ENCODE data around the gene SPAG5.

Gene SPAG5

GRCh38 chr17:28570716-28571360, 28.0 kb downstream of the SPAG5 start:
- peak; percentile 60 for DNase-seq

DNA sequence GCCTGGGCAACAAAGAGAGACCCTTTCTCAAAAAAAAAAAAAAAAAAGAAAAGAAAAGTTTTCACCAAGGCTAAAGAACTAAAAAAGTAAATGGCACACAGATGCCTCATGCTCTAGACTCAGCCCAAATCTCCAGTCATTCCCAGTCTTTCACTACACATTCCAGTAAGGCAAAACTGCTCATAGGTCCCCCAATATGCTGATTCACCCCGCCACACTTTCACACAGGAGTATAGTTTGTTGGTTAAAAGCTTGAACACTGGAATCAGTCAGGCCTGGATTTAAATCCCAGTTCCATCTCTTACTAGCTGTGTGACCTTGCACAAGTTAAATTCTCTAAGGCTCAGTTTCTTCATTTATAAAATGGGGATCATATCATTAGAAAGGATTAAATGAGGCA, 29.4 kb downstream of the SPAG5 start:
- no peak for DNase-seq

DNA sequence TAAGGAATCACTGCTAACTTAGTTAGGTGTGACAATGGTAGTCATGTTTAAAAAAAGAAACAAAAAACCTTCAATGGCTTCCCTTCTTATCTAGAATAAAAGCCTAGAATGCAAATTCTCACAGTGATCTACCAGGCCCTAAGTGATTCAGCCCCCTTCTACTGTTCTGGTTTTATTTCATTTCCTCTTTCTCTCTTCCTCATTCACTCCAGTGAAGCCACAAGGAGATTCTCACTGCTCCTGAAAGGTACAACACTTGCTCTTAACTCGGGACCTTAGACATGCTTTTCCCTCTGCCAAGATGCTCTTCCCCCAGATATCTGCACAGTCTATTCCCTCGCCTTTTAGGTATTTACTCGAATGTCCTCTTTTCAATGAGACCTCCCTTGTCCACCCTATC, 31.2 kb downstream of the SPAG5 start:
- no peak for DNase-seq

DNA sequence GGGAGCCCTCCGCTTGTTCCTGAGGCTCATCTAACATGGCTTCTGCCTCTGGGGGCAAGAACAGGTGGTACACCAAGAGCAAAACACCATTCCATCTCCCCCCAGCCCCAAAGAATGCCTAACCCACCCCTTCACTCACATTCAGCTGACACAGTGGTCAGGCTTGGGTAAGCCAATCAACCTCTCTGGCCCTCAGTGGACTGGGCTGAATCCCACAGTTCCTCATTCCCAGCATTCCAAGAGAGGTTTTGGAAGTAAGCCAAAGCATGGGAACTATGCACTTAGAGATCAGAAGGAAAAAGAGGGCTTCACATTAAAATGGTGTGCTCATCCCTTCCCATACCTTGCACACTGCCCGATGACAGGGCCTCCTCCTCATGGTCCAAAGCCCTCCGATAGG, 35.4 kb downstream of the SPAG5 start:
- no peak for DNase-seq

GRCh38 chr17:28555022-28555421, 43.8 kb downstream of the SPAG5 start:
- DNase-seq = no peak

GRCh38 chr17:28554565-28554964, 44.3 kb downstream of the SPAG5 start:
- DNase-seq = no peak

DNA sequence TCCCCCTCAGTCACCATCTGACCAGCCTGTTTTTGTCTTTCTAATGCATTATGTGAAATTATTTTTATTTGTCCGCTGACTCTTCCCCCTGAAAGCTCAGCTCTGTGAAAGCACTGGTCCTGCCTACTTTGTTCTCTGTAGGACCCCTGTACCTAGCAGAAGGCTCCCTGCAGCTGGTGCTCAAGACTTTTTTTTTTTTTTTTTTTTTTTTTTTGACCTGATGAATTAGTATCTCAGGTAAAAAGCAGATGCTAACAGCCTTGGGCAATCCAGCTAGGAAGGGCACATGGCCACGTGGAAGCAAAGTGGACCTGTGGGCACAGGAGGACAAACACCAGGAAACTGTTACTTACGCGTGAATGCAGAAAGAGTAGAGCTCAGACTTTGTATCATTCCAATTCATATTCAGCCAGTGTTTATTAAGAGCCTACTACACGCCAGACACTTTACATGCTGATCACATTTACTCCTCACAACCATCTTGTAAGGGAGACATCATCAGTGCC, 45.8 kb downstream of the SPAG5 start:
- no peak for DNase-seq

- peak; percentile 85 for DNase-seq
Observed at GRCh38 chr17:28552176-28552999, 46.4 kb downstream of the SPAG5 start, which contains the start of gene UNC119. TSS of gene UNC119 (minus strand) at chr17:28552624. CDS start at chr17:28552557, 67 bp downstream.

- DNase-seq = no peak
Observed at GRCh38 chr17:28551421-28552175, 47.2 kb downstream of the SPAG5 start.

GRCh38 chr17:28550858-28551257, 48.0 kb downstream of the SPAG5 start:
- DNase-seq = no peak

- DNase-seq = peak; percentile 60
Observed at GRCh38 chr17:28549236-28550132, 49.3 kb downstream of the SPAG5 start.

DNA sequence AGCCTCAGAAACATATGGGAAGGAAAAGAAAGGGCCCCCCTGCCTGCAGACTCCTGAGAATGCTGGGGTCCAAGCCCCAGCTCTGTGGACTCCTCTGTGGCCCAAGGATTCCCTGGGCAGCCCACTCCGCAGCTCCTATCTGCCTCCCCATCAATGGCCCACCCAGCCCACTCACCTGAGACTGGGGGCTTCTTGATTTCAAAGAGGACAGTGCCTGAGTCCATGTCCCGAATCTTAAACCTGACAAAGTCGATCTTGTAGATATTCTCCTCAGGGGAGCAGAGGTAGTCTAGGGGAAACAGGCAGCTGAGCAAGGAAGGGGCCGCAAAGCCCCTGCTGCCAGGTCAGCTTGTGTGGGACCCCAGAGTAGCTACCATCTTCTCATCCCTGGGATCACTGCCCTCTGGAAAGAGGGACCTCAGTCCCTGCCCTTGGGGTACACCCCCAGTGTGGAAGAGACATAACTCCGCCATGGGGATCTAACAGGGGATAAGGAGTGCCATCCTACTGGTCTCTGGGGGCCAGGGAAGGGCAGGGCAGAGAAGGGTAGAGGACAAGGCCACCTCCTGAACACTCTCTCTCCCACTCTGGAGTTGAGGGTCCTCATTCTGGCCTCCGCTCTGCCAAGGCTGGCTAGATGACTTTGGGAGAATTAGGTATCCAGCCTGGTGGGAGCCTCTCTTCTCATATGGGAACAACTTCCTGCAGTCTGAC, 50.3 kb downstream of the SPAG5 start:
- DNase-seq = no peak

DNA sequence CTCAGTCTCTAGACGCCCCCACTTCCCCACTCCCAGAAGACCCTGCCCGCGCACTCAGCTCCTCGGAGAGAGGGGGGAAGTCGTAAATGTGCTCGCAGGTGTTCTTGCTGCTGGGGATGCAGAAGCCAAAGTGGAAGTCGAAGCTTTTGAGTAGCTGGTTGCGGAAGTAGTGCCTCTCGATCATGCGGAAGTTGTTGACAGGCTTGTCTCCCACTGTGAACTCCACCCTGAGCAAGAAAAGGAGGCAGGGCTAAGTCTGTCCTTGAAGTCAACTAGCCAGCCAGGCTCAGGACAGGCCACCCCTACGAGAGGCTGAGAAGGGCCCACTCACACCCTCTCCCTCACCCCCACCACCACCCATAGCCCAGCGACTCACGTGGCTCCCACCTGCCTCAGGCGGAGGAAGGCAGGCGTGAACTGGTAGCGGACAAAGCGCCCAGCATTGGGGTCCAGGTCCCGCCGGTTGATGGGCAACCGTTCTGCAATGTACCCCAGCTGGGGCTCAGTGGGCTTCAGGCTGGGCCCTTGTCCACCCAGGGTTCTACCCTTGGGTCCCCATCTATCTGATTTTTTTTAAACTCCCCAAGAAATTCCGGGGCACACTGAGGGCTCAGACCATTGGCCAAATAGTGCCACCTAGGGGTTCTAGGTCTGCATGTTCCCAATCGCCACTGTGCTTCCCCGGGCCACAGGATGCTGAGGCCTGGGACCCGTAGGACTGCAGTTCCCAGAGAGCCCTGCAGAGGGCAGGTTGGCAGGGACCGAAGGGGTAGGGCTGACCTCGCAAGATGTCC, 51.0 kb downstream of the SPAG5 start:
- peak; percentile 64 for DNase-seq

DNA sequence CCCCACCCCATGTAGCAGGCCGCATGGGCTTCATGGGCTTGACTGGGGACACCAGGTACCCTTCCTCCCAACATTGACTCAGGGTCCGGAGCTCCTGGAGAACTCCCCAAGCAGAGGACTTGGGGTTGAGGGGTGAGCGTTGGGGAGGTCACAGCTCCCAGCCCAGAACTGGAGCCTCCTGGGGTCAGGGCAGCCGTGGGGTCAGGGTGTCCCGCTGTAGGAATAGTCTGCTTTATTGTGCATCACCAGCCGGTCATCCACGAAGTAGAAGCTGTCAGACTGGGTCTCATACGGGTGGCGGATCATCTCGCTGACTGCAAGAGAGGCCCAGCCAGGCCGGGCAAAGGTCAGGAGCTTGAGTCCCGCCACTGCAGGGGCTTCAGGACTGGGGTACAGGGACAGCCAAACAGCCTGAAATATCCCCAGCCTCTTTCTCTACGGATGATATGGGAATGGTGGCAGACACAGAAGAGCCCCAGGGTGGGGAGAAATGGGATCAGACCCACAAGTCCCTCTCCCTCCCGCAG, 51.7 kb downstream of the SPAG5 start:
- DNase-seq = no peak

- no peak for DNase-seq
Observed at GRCh38 chr17:28545787-28546415, 52.9 kb downstream of the SPAG5 start.

DNA sequence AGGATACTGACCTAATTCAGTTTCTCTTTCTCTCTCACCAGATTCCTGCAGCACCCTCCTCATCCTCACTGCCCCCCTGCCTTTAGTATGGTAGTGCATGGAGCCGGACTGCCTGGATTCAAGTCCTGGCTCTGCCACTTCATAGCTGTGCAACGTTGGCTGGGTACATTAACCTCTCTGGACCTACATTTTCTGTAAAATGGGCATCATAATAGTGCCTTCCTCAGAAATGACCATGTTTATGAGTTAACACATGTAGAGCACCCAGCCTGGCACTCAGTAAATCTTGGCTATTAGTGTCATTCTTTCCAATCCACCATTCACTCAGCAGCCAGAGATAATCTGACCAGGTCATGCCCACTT, 53.7 kb downstream of the SPAG5 start:
- no peak for DNase-seq

- no peak for DNase-seq
Observed at GRCh38 chr17:28544402-28545140, 54.3 kb downstream of the SPAG5 start.

DNA sequence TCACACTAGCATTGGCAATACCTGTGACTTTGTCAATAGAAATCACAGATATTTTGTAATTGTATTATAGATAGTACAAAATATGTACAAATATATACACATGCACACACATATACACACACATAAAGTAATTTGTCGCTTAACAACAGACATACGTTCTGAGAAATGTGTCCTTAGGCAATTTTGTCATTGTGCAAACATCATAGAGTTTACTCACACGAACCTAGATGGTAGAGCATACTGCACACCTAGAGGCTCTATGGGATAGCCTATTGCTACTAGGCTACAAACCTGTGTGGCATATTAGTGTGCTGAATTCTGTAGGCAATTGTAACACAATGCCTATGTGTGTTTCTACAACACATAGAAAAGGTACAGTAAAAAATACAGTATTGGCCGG, 57.4 kb downstream of the SPAG5 start:
- DNase-seq = no peak

- DNase-seq = no peak
Observed at GRCh38 chr17:28540231-28540630, 58.6 kb downstream of the SPAG5 start.

Data from activated T-cell treated with anti-CD3 and anti-CD28 coated beads, Interleukin-2, amount 50 U/mL, for 1 hour (primary cell).